IMR-90 (cell line): ENCODE measurements around the gene PAWR. TPM values are rescaled to one million over a fixed set of nuclear protein-coding genes. Genes with fewer than 3 reads are reported as not detected.

Source experiments
- ATAC-seq: fragments of 200-7000 bp; cut with Tn5 transposase; 2 replicates; pipeline ENCODE4 v1.9.1; 2020; ENCODE audit warnings: low read depth, mild to moderate bottlenecking, moderate library complexity
- BruUV-seq: library from RNA; stranded (reverse); fragments of 400-500 nt; replicated peaks from 2 replicates; lab custom pipeline; 2021; lab: Mats Ljungman, UMichigan
- CTCF ChIA-PET: fragments of 300-600 bp; formaldehyde crosslinking; extraction: SDS; loops from one replicate; lab custom pipeline; 2021; ENCODE audit warnings: antibody characterized with exemption; lab: Yijun Ruan, JAX
- POLR2A ChIA-PET: fragments of 300-600 bp; sonication (Branson Sonifier 250); formaldehyde crosslinking; loops from one replicate; lab custom pipeline; 2022; ENCODE audit warnings: antibody characterized with exemption; ENCODE audit not compliant: unreplicated experiment; lab: Charles Lee
- DNase-seq: peaks from one replicate; pipeline ENCODE4 v3.0.0; 2013
- H2AFZ ChIP-seq: replicated peaks from 2 replicates; pipeline ENCODE3; 2013; ENCODE audit warnings: low read length, mild to moderate bottlenecking; ENCODE audit not compliant: poor library complexity
- H2AK5ac ChIP-seq: 2 replicates; pipeline ENCODE4 v1.6.1; 2013; ENCODE audit warnings: low read depth, low read length, inconsistent platforms
- H2AK9ac ChIP-seq: replicated peaks from 2 replicates; pipeline ENCODE3; 2013; ENCODE audit warnings: mild to moderate bottlenecking, low read depth, low read length, moderate library complexity; ENCODE audit not compliant: poor library complexity
- H2BK120ac ChIP-seq: 2 replicates; pipeline ENCODE4 v1.6.1; 2013; ENCODE audit warnings: low read depth, low read length, inconsistent platforms
- H2BK15ac ChIP-seq: 3 replicates; pipeline ENCODE4 v1.6.1; 2013; ENCODE audit warnings: low read depth, low read length, inconsistent platforms
- H2BK20ac ChIP-seq: 2 replicates; pipeline ENCODE4 v1.6.1; 2013; ENCODE audit warnings: low read depth, mild to moderate bottlenecking, inconsistent platforms, low read length, moderate library complexity
- H2BK5ac ChIP-seq: 2 replicates; pipeline ENCODE4 v1.6.1; 2013; ENCODE audit warnings: mild to moderate bottlenecking, low read depth, low read length, inconsistent platforms; ENCODE audit not compliant: poor library complexity, severe bottlenecking
- H3K14ac ChIP-seq: replicated peaks from 2 replicates; pipeline ENCODE4 v1.6.1; 2013; ENCODE audit warnings: low read depth, low read length, inconsistent platforms
- H3K18ac ChIP-seq: 2 replicates; pipeline ENCODE4 v1.6.1; 2013; ENCODE audit warnings: low read depth, low read length, control low read depth
- H3K23ac ChIP-seq: 2 replicates; pipeline ENCODE4 v1.6.1; 2013; ENCODE audit warnings: low read depth, low read length, inconsistent platforms
- H3K27ac ChIP-seq: 2 replicates; pipeline ENCODE4 v1.5.1; 2013; ENCODE audit warnings: mild to moderate bottlenecking, control low read depth, low read length; ENCODE audit not compliant: insufficient read depth
- H3K27me3 ChIP-seq: 2 replicates; pipeline ENCODE4 v1.6.1; 2013; ENCODE audit warnings: low read length; ENCODE audit not compliant: control insufficient read depth, insufficient read depth
- H3K36me3 ChIP-seq: 2 replicates; pipeline ENCODE4 v1.6.1; 2013; ENCODE audit warnings: low read length, mixed read lengths; ENCODE audit not compliant: control insufficient read depth, insufficient read depth
- H3K4ac ChIP-seq: 2 replicates; pipeline ENCODE4 v1.6.1; 2013; ENCODE audit warnings: low read depth, low read length, inconsistent platforms
- H3K4me1 ChIP-seq: 2 replicates; pipeline ENCODE4 v1.6.1; 2013; ENCODE audit warnings: low read length, mixed read lengths; ENCODE audit not compliant: control insufficient read depth, insufficient read depth
- H3K4me2 ChIP-seq: 2 replicates; pipeline ENCODE4 v1.6.1; 2013; ENCODE audit warnings: low read depth, mild to moderate bottlenecking, control low read depth, low read length, moderate library complexity
- H3K4me3 ChIP-seq: 2 replicates; pipeline ENCODE4 v1.5.1; 2013; ENCODE audit warnings: low read depth, mild to moderate bottlenecking, control low read depth, low read length, moderate library complexity; ENCODE audit not compliant: insufficient read depth
- H3K56ac ChIP-seq: 2 replicates; pipeline ENCODE4 v1.6.1; 2013; ENCODE audit warnings: low read length, inconsistent platforms; ENCODE audit not compliant: insufficient read depth; ENCODE audit errors: extremely low read depth
- H3K79me1 ChIP-seq, 2 experiments: 2 replicates each; pipeline ENCODE4 v1.6.1; 2013; ENCODE audit warnings: low read length in 2 of 2, inconsistent platforms in 1 of 2, low read depth in 1 of 2
- H3K9ac ChIP-seq: 2 replicates; pipeline ENCODE4 v1.6.1; 2013; ENCODE audit warnings: low read depth, low read length, control low read depth
- H3K9me1 ChIP-seq: 2 replicates; pipeline ENCODE4 v1.6.1; 2013; ENCODE audit warnings: low read length, inconsistent platforms; ENCODE audit not compliant: insufficient read depth
- H3K9me3 ChIP-seq: 2 replicates; pipeline ENCODE4 v1.6.1; 2013; ENCODE audit warnings: low read length; ENCODE audit not compliant: control insufficient read depth, insufficient read depth
- H4K20me1 ChIP-seq: 2 replicates; pipeline ENCODE4 v1.6.1; 2013; ENCODE audit warnings: low read length, inconsistent platforms; ENCODE audit not compliant: insufficient read depth
- H4K5ac ChIP-seq: 2 replicates; pipeline ENCODE4 v1.6.1; 2013; ENCODE audit warnings: mild to moderate bottlenecking, low read depth, low read length, control low read depth
- H4K8ac ChIP-seq, 2 experiments: 2 replicates each; pipeline ENCODE4 v1.6.1; 2013; ENCODE audit warnings: low read depth in 2 of 2, low read length in 2 of 2, control low read depth in 1 of 2, inconsistent platforms in 1 of 2
- H4K91ac ChIP-seq: 2 replicates; pipeline ENCODE4 v1.6.1; 2013; ENCODE audit warnings: low read depth, low read length, inconsistent platforms; ENCODE audit not compliant: insufficient read depth
- CHD1 ChIP-seq: IDR thresholded peaks from 2 replicates; pipeline ENCODE4 v1.6.1; 2012; ENCODE audit warnings: low read depth, low read length, improper control_type of control experiment
- SMC3 ChIP-seq: fragments of 150-350 bp; IDR thresholded peaks from 2 replicates; pipeline ENCODE4 v1.6.1; 2016; ENCODE audit warnings: low read depth, mild to moderate bottlenecking, antibody characterized with exemption, low read length, moderate library complexity
- WGBS, 2 experiments: methylation state at CpG; one replicate each; pipeline versions ENCODE4 v1.1.5 to v1.1.7; 2013; ENCODE audit warnings: missing lambda C conversion rate in 2 of 2; ENCODE audit not compliant: insufficient read length in 1 of 2; ENCODE audit errors: extremely low coverage in 2 of 2; 5-methylcytosine and 5-hydroxymethylcytosine counted together
- dilution Hi-C: fragments of 300-500 bp; cut with HindIII; formaldehyde crosslinking; loops from one replicate; pipeline ENCODE4 v1.14.3; 2018; ENCODE audit warnings: low sequenced_read_pairs; ENCODE audit not compliant: unreplicated experiment
- in situ Hi-C: fragments of 300-500 bp; cut with MboI; formaldehyde crosslinking; loops from 3 replicates; pipeline ENCODE4 v1.14.3; 2019; ENCODE audit warnings: low sequenced_read_pairs, inconsistent platforms, mixed read lengths
- intact Hi-C: fragments of 100-400 bp; cut with micrococcal nuclease; formaldehyde crosslinking; loops from 2 replicates; pipeline ENCODE4 v1.10.0; 2022
- polyA plus RNA-seq, 3 experiments: library from polyadenylated mRNA; depleted of rRNA; stranded (reverse); fragments of >200 nt; gene quantifications; 2 replicates each; pipeline ENCODE4 v1.2.3, GENCODE V29; 2012; ENCODE audit warnings: low replicate concordance in 1 of 3
- total RNA-seq: library from RNA; depleted of rRNA; stranded (reverse); fragments of >200 nt; gene quantifications from 2 replicates; pipeline ENCODE4 v1.2.3, GENCODE V29; 2012

Gene PAWR
- total and polyA plus RNA-seq, 2 of the 4 experiments (the other 2 are of a cell fraction): 13.2 to 13.6 TPM

GRCh38 chr12:79698966-79699365 is 8.2 kb upstream of the PAWR start:
- Histone ChIP-seq H4K91ac (no peak overlapping the region), H3K9me3 (no peaks in the 10 kb centered on the region), H3K23ac (no peak overlapping the region), H4K8ac (no peak overlapping the region), H2BK5ac (no peak overlapping the region), H3K9me1 (no peaks in the 10 kb centered on the region), H3K4me1 (no peaks in the 10 kb centered on the region), H3K4me3 (no peak overlapping the region), H2AFZ (no peak overlapping the region), H3K79me1 (no peaks in the 10 kb centered on the region), H2AK5ac (no peak overlapping the region), H4K20me1 (no peaks in the 10 kb centered on the region), H2BK15ac (no peak overlapping the region), H3K27ac (no peak overlapping the region), H2AK9ac (no peak overlapping the region), H3K4ac (no peak overlapping the region), H3K36me3 (no peaks in the 10 kb centered on the region), H3K18ac (no peak overlapping the region), H3K4me2 (no peak overlapping the region), H2BK120ac (no peak overlapping the region), H3K56ac (no peak overlapping the region), H2BK20ac (no peak overlapping the region), H3K27me3 (no peaks in the 10 kb centered on the region), H4K5ac (no peak overlapping the region), H3K14ac (no peak overlapping the region), H3K9ac (no peak overlapping the region)
- CTCF ChIA-PET: no interaction called here
- in situ Hi-C loops (no loop called here), dilution Hi-C loops (no loop called here), intact Hi-C loops (no loop called here)
- BruUV-seq: no TSS peak
- DNase-seq (no peak), ATAC-seq (no peak)
- POLR2A ChIA-PET: no interaction called here
- WGBS, 2 experiments: no CpG with 5 or more reads among the region's 3 CpGs
- no peak for TF ChIP-seq SMC3
- TF ChIP-seq CHD1: no peak
